HEK293T (cell line): ENCODE results near the gene F8.

Experiments used
- BHLHE40 ChIP-seq: fragments of 450-650 bp; IDR thresholded peaks from 2 replicates; pipeline ENCODE4 v1.6.1; 2016; ENCODE audit warnings: mild to moderate bottlenecking, moderate library complexity, borderline replicate concordance
- ELF4 ChIP-seq: fragments of 450-650 bp; IDR thresholded peaks from 2 replicates; pipeline ENCODE4 v1.6.1; 2017; ENCODE audit warnings: antibody characterized with exemption
- FOXA1 ChIP-seq: fragments of 450-650 bp; IDR thresholded peaks from 2 replicates; pipeline ENCODE4 v1.6.1; 2016; ENCODE audit warnings: mild to moderate bottlenecking
- FOXK2 ChIP-seq: fragments of 450-650 bp; IDR thresholded peaks from 2 replicates; pipeline ENCODE4 v1.6.1; 2016; ENCODE audit warnings: mild to moderate bottlenecking
- FOXM1 ChIP-seq: fragments of 450-650 bp; IDR thresholded peaks from 2 replicates; pipeline ENCODE4 v1.6.1; 2017; ENCODE audit warnings: mild to moderate bottlenecking, borderline replicate concordance
- HDGF ChIP-seq: fragments of 450-650 bp; IDR thresholded peaks from 2 replicates; pipeline ENCODE4 v1.6.1; 2017; ENCODE audit warnings: antibody characterized with exemption, borderline replicate concordance
- L3MBTL2 ChIP-seq: fragments of 450-650 bp; conservative IDR thresholded peaks from 2 replicates; pipeline ENCODE4 v1.6.1; 2016; ENCODE audit warnings: mild to moderate bottlenecking
- NFRKB ChIP-seq: fragments of 450-650 bp; IDR thresholded peaks from 2 replicates; pipeline ENCODE4 v1.6.1; 2016; ENCODE audit warnings: mild to moderate bottlenecking, moderate library complexity
- PKNOX1 ChIP-seq: fragments of 450-650 bp; IDR thresholded peaks from 2 replicates; pipeline ENCODE4 v1.6.1; 2016
- SP1 ChIP-seq: fragments of 450-650 bp; IDR thresholded peaks from 2 replicates; pipeline ENCODE4 v1.6.1; 2017
- SUZ12 ChIP-seq: fragments of 450-650 bp; IDR thresholded peaks from 2 replicates; pipeline ENCODE4 v1.6.1; 2016; ENCODE audit warnings: mild to moderate bottlenecking

GRCh38 chrX:154991476-154991875 lies 31.0 kb downstream of the F8 start:
- TF ChIP-seq FOXK2 = no peak
- no peak for TF ChIP-seq SUZ12
- TF ChIP-seq NFRKB = no peak
- TF ChIP-seq FOXA1 = no peak
- no peak for TF ChIP-seq FOXM1
- no peak for TF ChIP-seq L3MBTL2
- TF ChIP-seq BHLHE40 = no peak
- no peak for TF ChIP-seq PKNOX1
- no peak for TF ChIP-seq ELF4
- TF ChIP-seq HDGF = no peak
- TF ChIP-seq SP1 = no peak
